Astrocyte of the spinal cord (primary cell): Measurements from ENCODE around the gene NMUR1.

ENCODE experiments used
- DNase-seq: peaks from one replicate; pipeline ENCODE4 v3.0.0; 2011; ENCODE audit warnings: low read depth, low spot score
- H3K4me3 ChIP-seq: 2 replicates; pipeline ENCODE4 v1.5.1; 2011; ENCODE audit warnings: low read depth, mild to moderate bottlenecking, low read length, moderate library complexity
- in situ Hi-C: cut with HindIII; loops from 2 replicates; pipeline ENCODE4 v1.10.0; 2017; ENCODE audit warnings: low sequenced_read_pairs
- TF ChIP-seq, protein P1 (sequence below): IDR thresholded peaks from 2 replicates; pipeline ENCODE4 v1.5.1; 2012; ENCODE audit warnings: low read depth, mild to moderate bottlenecking, low read length, inconsistent platforms

Gene NMUR1

DNA sequence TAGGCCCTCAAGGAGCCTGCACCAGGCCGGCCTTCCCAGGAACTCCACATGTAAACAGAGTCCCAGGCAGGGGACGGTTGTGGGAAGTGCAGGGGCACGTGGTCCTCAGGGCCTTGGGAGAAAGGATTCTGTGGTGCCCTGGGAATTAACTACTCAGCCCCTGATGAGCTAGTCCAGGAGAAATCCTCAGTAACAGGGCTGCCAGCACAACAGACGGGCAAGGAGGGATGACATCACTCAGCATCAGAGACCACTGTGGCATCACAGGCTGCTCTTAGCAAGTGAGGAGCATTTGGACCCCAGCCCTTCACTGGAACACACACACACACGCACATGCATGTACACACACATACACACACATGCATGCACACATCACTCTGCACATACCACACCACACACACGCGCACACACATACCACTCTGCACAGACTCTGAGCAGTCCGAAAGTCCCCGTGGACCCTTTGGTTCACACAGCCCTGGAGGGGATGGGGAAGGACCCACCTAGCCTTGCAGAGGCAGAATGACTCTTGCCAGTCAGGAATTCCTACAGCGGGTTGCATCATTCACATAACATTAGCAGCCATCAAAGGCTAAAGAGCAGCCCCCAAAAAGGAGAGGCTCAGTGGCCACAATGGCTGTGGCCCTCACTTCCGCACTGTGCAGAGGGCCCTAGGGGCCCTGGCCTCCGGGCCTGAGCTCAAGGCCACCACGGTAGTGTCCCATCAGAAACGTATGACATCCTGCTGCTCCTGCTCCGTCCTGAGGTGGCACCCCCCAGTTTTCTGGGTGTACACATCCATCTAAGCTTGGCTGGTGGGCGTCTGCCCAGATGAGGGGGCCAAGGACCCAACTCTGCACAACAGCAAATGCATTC, 1.9 kb upstream of the NMUR1 start:
- DNase-seq = no peak
- TF ChIP-seq, protein P1, sequence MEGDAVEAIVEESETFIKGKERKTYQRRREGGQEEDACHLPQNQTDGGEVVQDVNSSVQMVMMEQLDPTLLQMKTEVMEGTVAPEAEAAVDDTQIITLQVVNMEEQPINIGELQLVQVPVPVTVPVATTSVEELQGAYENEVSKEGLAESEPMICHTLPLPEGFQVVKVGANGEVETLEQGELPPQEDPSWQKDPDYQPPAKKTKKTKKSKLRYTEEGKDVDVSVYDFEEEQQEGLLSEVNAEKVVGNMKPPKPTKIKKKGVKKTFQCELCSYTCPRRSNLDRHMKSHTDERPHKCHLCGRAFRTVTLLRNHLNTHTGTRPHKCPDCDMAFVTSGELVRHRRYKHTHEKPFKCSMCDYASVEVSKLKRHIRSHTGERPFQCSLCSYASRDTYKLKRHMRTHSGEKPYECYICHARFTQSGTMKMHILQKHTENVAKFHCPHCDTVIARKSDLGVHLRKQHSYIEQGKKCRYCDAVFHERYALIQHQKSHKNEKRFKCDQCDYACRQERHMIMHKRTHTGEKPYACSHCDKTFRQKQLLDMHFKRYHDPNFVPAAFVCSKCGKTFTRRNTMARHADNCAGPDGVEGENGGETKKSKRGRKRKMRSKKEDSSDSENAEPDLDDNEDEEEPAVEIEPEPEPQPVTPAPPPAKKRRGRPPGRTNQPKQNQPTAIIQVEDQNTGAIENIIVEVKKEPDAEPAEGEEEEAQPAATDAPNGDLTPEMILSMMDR = no peak
- H3K4me3 ChIP-seq = no peak overlapping the region
- in situ Hi-C loops = no loop called here

- no peak for DNase-seq
- no peak overlapping the region for H3K4me3 ChIP-seq
- TF ChIP-seq, protein P1 = no peak
- in situ Hi-C loops = no loop called here
Observed at GRCh38 chr2:231531466-231531865, 1.2 kb upstream of the NMUR1 start.

DNA sequence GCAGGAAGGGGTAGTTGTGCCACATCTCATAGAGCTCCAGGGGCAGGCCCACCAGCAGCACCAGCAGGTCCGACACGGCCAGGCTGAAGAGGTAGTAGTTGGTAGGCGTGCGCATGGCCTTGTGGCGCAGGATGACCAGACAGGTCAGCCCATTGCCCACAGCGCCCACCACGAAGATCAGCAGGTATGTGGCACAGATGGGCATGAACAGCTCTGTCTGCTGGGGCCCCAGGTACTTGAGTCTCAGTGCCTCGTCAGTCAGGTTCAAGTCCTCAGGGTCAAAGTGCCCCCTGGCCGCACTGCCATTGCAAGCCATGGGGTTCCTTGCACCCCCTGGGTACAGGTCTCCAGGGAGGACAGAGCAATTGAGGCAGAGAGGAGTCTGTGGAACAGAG, 1.6 kb downstream of the NMUR1 start:
- TF ChIP-seq, protein P1 = no peak
- no peak overlapping the region for H3K4me3 ChIP-seq
- in situ Hi-C loops = no loop called here
- DNase-seq = no peak

DNA sequence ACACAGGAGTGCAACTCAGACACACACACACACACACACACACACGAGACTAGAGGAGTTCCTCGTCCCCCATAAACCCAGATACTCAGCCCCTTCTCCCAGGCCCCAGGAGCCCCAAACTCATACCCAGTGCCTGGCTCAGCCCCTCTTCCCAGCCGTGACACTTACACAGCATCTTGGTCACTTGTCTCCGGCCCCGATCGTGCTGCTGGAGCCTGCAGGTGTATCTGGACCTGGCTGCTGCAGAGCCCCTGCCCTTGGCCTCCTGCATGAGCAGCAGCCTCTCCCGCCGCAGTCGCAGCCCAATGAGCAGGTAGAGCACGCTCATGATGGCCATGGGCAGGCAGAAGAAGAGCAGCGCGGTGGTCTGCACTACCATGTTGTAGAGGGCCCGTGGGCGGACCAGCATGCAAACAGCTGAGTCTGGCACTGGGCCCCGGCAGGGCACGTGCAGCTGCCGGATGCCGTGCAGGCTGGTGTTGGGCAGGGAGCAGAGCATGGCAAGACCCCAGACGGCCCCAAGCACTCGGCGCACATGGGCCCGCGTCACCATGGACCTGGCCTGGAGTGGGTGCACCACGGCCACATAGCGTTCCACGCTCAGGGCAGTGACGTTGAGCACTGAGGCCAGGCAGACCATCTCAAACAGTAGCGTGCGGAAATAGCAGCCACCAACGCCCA, 2.1 kb downstream of the NMUR1 start:
- TF ChIP-seq, protein P1 = no peak
- in situ Hi-C loops = no loop called here
- no peak overlapping the region for H3K4me3 ChIP-seq
- DNase-seq = no peak

- no peak for DNase-seq
- in situ Hi-C loops = no loop called here
- TF ChIP-seq, protein P1 = no peak
- H3K4me3 ChIP-seq = no peak overlapping the region
Observed at GRCh38 chr2:231527091-231527395, 3.2 kb downstream of the NMUR1 start.

GRCh38 chr2:231526341-231527090, 3.7 kb downstream of the NMUR1 start:
- H3K4me3 ChIP-seq = no peak overlapping the region
- DNase-seq = no peak
- TF ChIP-seq, protein P1 = no peak
- in situ Hi-C loops = no loop called here
